WTC11 (cell line): ENCODE measurements around the gene RASGRP4. TPM values are rescaled to one million over a fixed set of nuclear protein-coding genes. Genes with fewer than 3 reads are reported as not detected.

Experiments used
- ATAC-seq: fragments of 200-7000 bp; cut with Tn5 transposase; 2 replicates; pipeline ENCODE4 v1.10.0; 2021; ENCODE audit warnings: mild to moderate bottlenecking, moderate library complexity
- CTCF ChIA-PET: fragments of 300-600 bp; sonication (Branson Sonifier 250); formaldehyde crosslinking; loops from one replicate; lab custom pipeline; 2021; ENCODE audit warnings: antibody characterized with exemption; lab: Charles Lee
- POLR2A ChIA-PET: fragments of 350-600 bp; sonication (Branson Sonifier 250); formaldehyde crosslinking; loops from one replicate; lab custom pipeline; 2021; ENCODE audit warnings: antibody characterized with exemption; lab: Charles Lee
- DNase-seq: peaks from one replicate; pipeline ENCODE4 v3.0.0; 2021; ENCODE audit warnings: low spot score
- H3K27ac Mint-ChIP-seq: 2 replicates; pipeline ENCODE4 v1.8.0; 2021; ENCODE audit warnings: mixed read lengths
- H3K27me3 Mint-ChIP-seq: 2 replicates; pipeline ENCODE4 v1.8.0; 2021; ENCODE audit warnings: low read depth, mild to moderate bottlenecking, moderate library complexity, mixed read lengths
- H3K36me3 Mint-ChIP-seq: 2 replicates; pipeline ENCODE4 v1.8.0; 2021; ENCODE audit warnings: mixed read lengths
- H3K4me1 Mint-ChIP-seq: 2 replicates; pipeline ENCODE4 v1.8.0; 2022; ENCODE audit warnings: mixed read lengths
- H3K4me3 Mint-ChIP-seq: 2 replicates; pipeline ENCODE4 v1.8.0; 2021; ENCODE audit warnings: mild to moderate bottlenecking, moderate library complexity, mixed read lengths
- H3K9me3 Mint-ChIP-seq: 2 replicates; pipeline ENCODE4 v1.8.0; 2021; ENCODE audit warnings: mixed read lengths
- ERG ChIP-seq: fragments of 250-450 bp; sonication (Bioruptor Pico); IDR thresholded peaks from 2 replicates; pipeline ENCODE4 v1.8.0; 2021; ENCODE audit warnings: mild to moderate bottlenecking
- ESRRA ChIP-seq: sonication (generic); formaldehyde crosslinking; IDR thresholded peaks from 2 replicates; pipeline ENCODE4 v1.8.1; 2022; ENCODE audit warnings: mild to moderate bottlenecking, missing genetic modification reagents, borderline replicate concordance
- FOXJ3 ChIP-seq: sonication (generic); formaldehyde crosslinking; IDR thresholded peaks from 2 replicates; pipeline ENCODE4 v1.9.0; 2021; ENCODE audit warnings: missing genetic modification reagents, mild to moderate bottlenecking, borderline replicate concordance
- HMGA2 ChIP-seq: fragments of 250-450 bp; sonication (Bioruptor Pico); IDR thresholded peaks from 2 replicates; pipeline ENCODE4 v1.4.0; 2021; ENCODE audit warnings: mild to moderate bottlenecking, moderate library complexity
- MYBL2 ChIP-seq: sonication (generic); formaldehyde crosslinking; IDR thresholded peaks from 2 replicates; pipeline ENCODE4 v1.8.1; 2023; ENCODE audit warnings: mild to moderate bottlenecking, moderate library complexity, missing genetic modification reagents
- PRDM15 ChIP-seq: sonication (generic); formaldehyde crosslinking; IDR thresholded peaks from 2 replicates; pipeline ENCODE4 v1.8.0; 2022; ENCODE audit warnings: missing genetic modification reagents
- PRRX2 ChIP-seq: fragments of 250-450 bp; sonication (Bioruptor Pico); IDR thresholded peaks from 2 replicates; pipeline ENCODE4 v1.8.0; 2021; ENCODE audit warnings: mild to moderate bottlenecking
- SP1 ChIP-seq: sonication (generic); formaldehyde crosslinking; conservative IDR thresholded peaks from 2 replicates; pipeline ENCODE4 v1.8.1; 2022; ENCODE audit warnings: missing genetic modification reagents
- TCF7 ChIP-seq: sonication (generic); formaldehyde crosslinking; IDR thresholded peaks from 2 replicates; pipeline ENCODE4 v1.8.0; 2022; ENCODE audit warnings: mild to moderate bottlenecking, low read depth, missing genetic modification reagents, moderate library complexity
- TEAD1 ChIP-seq: sonication (generic); formaldehyde crosslinking; IDR thresholded peaks from 2 replicates; pipeline ENCODE4 v1.8.0; 2022; ENCODE audit warnings: mild to moderate bottlenecking, missing genetic modification reagents
- ZNF317 ChIP-seq: sonication (generic); formaldehyde crosslinking; IDR thresholded peaks from 2 replicates; pipeline ENCODE4 v1.8.1; 2023; ENCODE audit warnings: low read depth, mild to moderate bottlenecking, moderate library complexity, missing genetic modification reagents, borderline replicate concordance
- ZNF532 ChIP-seq: fragments of 250-450 bp; sonication (Bioruptor Pico); IDR thresholded peaks from 2 replicates; pipeline ENCODE4 v1.9.0; 2021; ENCODE audit warnings: mild to moderate bottlenecking, borderline replicate concordance
- total RNA-seq: library from RNA; stranded (reverse); gene quantifications from 3 replicates; pipeline ENCODE4 v1.2.3, GENCODE V29; 2021
- TF ChIP-seq, protein P1 (sequence below): sonication (generic); formaldehyde crosslinking; IDR thresholded peaks from 2 replicates; pipeline ENCODE4 v1.8.1; 2023; ENCODE audit warnings: mild to moderate bottlenecking, moderate library complexity, missing genetic modification reagents
- TF ChIP-seq, protein P2 (sequence below): sonication (generic); formaldehyde crosslinking; IDR thresholded peaks from 2 replicates; pipeline ENCODE4 v1.8.0; 2022; ENCODE audit warnings: mild to moderate bottlenecking, missing genetic modification reagents
- TF ChIP-seq, protein P3 (sequence below): sonication (generic); formaldehyde crosslinking; IDR thresholded peaks from 2 replicates; pipeline ENCODE4 v1.8.1; 2023; ENCODE audit warnings: mild to moderate bottlenecking, missing genetic modification reagents, moderate library complexity

The RASGRP4 gene
- total RNA-seq, 1 experiment from 2014 or later = 2.5 TPM

GRCh38 chr19:38389101-38389925 is 36.7 kb downstream of the RASGRP4 start (continued):
- TF ChIP-seq PRDM15 (no peak), ERG (no peak), PRRX2 (0 out of 2 replicates have a peak, but pooled peaks have one; percentile 60), TCF7 (CRISPR knock-in tag) (no peak)
- TF ChIP-seq, protein P1, sequence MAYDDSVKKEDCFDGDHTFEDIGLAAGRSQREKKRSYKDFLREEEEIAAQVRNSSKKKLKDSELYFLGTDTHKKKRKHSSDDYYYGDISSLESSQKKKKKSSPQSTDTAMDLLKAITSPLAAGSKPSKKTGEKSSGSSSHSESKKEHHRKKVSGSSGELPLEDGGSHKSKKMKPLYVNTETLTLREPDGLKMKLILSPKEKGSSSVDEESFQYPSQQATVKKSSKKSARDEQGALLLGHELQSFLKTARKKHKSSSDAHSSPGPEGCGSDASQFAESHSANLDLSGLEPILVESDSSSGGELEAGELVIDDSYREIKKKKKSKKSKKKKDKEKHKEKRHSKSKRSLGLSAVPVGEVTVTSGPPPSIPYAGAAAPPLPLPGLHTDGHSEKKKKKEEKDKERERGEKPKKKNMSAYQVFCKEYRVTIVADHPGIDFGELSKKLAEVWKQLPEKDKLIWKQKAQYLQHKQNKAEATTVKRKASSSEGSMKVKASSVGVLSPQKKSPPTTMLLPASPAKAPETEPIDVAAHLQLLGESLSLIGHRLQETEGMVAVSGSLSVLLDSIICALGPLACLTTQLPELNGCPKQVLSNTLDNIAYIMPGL (CRISPR knock-in tag) = peak; percentile 77
- TF ChIP-seq, protein P2, sequence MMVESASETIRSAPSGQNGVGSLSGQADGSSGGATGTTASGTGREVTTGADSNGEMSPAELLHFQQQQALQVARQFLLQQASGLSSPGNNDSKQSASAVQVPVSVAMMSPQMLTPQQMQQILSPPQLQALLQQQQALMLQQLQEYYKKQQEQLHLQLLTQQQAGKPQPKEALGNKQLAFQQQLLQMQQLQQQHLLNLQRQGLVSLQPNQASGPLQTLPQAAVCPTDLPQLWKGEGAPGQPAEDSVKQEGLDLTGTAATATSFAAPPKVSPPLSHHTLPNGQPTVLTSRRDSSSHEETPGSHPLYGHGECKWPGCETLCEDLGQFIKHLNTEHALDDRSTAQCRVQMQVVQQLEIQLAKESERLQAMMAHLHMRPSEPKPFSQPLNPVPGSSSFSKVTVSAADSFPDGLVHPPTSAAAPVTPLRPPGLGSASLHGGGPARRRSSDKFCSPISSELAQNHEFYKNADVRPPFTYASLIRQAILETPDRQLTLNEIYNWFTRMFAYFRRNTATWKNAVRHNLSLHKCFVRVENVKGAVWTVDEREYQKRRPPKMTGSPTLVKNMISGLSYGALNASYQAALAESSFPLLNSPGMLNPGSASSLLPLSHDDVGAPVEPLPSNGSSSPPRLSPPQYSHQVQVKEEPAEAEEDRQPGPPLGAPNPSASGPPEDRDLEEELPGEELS (CRISPR knock-in tag) = peak; percentile 56; the same call in 1 of the 2 replicates
- TF ChIP-seq, protein P3, sequence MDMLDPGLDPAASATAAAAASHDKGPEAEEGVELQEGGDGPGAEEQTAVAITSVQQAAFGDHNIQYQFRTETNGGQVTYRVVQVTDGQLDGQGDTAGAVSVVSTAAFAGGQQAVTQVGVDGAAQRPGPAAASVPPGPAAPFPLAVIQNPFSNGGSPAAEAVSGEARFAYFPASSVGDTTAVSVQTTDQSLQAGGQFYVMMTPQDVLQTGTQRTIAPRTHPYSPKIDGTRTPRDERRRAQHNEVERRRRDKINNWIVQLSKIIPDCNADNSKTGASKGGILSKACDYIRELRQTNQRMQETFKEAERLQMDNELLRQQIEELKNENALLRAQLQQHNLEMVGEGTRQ = peak; percentile 96

GRCh38 chr19:38388349-38389100 is 37.5 kb downstream of the RASGRP4 start, which contains the start of gene SPRED3:
Gene SPRED3, plus strand, starts transcription at chr19:38388697. Its CDS starts 1,606 bp downstream, at chr19:38390303.
- ATAC-seq (peak; percentile 0; the same call in 1 of the 2 replicates), DNase-seq (peak; percentile 73)
- CTCF ChIA-PET = interaction anchor here (0.7 to 5.4 kb wide), 23 partner anchors 14 to 486 kb away, joined by 3 to 110 read pairs (median 5); partner anchors contain the start of genes CATSPERG, FAM98C, KCNK6 and PPP1R14A
- Mint-ChIP-seq H3K4me3 (peak within 1 kb of the TSS; percentile 85), H3K27ac (peak within 1 kb of the TSS; percentile 97), H3K4me1 (peaks cover 28% of the 10 kb centered on the region), H3K9me3 (no peaks in the 10 kb centered on the region), H3K36me3 (peaks cover 23% of the 10 kb centered on the region), H3K27me3 (peaks cover 3% of the 10 kb centered on the region; the same call in 1 of the 2 replicates)
- POLR2A ChIA-PET = interaction anchor here (0.8 to 2.3 kb wide), 14 partner anchors 14 to 482 kb away, joined by 3 to 27 read pairs (median 4); partner anchors contain the start of genes ACTN4, FAM98C, PSMD8 and SIPA1L3
- TF ChIP-seq ZNF317 (CRISPR knock-in tag) = 0 out of 2 replicates have a peak, but pooled peaks have one; percentile 5
- TF ChIP-seq HMGA2 (CRISPR knock-in tag) = no peak
- TF ChIP-seq ZNF532 = no peak
- TF ChIP-seq, protein P2 (CRISPR knock-in tag) = no peak
- no peak for TF ChIP-seq ESRRA (CRISPR knock-in tag)
- no peak for TF ChIP-seq FOXJ3
- TF ChIP-seq TEAD1 (CRISPR knock-in tag) = no peak
- TF ChIP-seq MYBL2 (CRISPR knock-in tag) = 0 out of 2 replicates have a peak, but pooled peaks have one; percentile 40
- TF ChIP-seq SP1 (CRISPR knock-in tag) = 0 out of 2 replicates have a peak, but pooled peaks have one; percentile 47
